Brain pericyte (primary cell): ENCODE measurements around the gene ZNF438.
"Not testable (repeated sequence)": the region's sequence is repeated elsewhere in the genome, so short reads cannot be mapped to it uniquely, and the experiment has no call there.

Experiments
- DNase-seq: peaks from one replicate; pipeline ENCODE4 v3.0.0-alpha.2; 2012; ENCODE audit warnings: low read depth, low spot score

The ZNF438 gene

DNA sequence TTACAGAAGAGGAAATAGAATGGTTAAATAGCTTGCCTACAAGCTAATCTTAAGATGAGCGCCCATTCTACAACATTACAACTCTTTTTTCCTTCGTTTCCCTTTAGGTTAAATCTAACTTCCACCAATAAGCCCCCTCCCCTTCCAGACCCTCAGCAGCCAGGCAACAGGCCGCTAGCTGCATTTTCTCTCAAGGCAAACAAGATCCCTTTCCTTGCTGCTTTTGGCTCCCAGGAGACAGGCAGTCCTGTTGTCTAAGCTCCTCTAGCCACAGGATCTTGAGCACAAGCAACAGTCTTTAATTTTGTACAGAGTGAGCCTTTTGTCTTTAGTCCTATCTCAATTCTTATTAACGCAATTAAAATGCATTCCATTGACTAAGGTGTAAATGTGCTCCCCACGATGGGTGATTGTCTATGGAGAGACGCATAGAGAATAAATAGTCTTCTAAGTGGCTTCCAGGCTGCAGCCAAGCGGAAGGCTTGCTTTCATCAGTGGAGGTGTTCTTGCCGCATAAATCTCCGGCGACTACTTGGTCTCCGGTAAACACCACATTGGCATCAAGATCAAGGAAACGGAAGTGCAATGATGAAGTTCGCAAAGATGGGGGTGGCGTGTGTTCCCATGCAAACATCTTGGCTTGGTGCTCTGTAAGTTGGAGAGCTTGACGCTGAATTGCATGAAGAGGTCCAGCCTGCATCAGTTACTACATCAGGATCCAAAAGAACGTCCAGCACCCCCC, 220.2 kb downstream of the ZNF438 start:
- DNase-seq: no peak

DNA sequence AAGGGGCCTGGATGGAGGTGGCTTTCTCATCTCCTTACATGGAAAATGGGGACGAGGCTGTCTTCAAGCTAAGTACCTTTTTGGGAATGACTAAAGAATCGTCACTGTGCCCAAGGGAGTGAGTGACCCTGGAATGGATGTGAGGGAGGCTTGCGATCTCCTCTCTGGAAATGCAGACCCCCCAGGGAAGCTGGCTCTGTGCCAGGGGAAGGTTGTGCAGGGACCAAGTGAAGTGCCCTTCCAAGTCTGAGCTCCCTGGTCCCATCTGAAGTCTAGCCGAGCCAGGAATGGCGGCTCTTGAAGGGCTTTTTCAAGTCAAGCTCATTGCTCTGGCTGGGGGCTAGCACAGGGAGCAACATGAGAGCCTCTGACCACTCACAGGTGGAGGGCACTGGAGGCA, 221.2 kb downstream of the ZNF438 start:
- DNase-seq: no peak

DNA sequence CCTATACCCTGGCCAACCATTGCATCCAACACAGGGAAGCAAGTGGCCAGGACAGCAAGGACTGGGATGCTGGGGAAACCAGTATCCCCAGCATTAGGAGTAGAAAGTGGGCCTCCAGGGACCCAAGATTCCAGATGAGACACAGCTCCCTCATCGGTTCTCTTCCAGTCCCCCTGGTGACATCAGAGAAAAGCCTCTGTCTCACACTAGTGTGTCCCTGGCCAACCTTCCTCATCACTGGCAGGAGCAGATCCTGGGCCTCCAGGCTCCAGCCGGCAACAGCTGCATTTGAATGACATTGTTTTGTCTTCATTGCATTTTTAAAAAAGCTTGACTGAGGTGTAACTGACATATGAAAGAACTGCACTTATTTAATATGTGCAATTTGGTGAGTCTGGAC, 224.8 kb downstream of the ZNF438 start:
- DNase-seq: no peak

DNA sequence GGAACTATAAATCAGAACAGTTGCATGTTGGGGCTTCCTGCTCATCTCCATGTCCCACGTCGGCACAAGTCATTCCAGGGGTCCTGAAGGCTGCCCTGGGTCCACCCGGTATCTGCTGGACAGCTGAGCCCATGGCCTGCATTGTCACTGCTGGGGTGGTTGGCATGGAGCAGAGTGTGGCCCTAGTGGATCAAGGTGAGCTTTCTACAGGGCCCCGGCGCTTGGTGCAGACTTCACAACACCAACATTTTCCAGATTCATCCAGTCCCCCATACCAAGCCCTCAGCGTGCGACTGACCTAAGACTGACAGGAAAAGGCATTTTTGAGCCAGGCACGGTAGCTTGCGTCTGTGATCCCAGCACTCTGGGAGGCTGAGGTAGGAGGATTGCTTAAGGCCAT, 226.6 kb downstream of the ZNF438 start:
- DNase-seq: no peak

DNA sequence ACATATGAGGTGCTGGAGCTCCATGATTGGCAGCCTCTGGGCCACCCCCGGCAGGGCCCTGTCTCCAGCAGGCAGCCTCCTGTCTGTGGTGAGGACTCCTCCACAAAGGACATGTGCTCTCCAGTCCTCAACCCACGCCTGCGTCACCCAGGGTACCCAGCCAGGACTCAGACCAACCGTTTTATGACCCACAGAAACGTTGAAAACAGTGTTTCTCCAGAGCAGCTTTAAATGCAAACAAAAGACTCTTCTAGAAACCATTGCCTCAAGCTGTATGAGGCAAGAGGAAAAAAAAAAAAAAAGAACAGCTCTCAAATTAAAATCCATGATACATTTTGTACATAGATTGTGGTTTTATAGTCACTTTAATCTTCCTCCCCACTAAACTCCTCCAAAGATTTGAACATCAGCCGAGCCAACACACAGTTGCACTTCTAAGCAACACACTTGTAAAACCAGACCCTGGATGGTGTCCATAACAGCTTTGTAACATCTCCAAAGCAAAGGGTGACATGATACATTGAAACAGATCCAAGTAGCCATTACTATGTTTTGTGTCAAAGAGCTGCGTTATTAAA, 227.1 kb downstream of the ZNF438 start:
- no peak for DNase-seq

DNA sequence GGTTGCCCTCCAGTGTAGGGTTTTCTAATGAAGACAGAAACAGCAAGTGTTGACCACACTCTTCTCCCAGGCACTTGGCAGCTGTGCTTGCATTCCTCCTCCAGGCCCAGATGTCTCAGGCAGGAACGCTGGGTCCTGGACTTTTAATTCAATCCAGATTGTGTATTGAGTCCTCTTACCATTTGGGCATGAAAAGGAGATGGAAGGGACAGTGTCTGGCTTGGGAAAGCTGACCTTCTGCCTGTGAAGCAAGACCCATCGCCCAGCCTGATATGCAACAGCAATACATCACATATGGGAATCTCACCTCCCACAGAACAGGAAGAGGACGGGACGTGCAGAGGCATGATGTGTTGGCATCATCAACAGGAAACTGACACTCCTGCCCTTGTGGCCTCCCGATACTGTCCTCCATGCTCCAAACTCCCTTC, 227.8 kb downstream of the ZNF438 start:
- DNase-seq: peak; percentile 41

DNA sequence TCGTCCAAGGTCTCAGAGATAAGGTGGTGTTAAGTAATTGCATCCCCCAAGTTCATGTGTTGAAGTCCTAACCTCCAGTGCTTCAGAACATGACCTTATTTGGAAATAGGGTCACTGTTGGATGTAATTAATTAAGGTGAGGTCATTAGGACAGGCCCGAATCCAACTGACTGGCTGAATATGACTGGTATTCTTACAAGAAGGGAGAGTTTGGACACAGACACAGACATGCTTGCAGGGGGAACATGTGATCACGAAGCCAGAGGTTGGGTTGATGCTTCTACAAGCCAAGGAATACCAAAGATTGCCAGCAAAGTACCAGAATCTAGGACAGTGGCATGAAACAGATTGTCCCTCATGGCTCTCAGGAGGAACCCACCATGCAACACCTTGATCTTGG, 228.6 kb downstream of the ZNF438 start:
- no peak for DNase-seq

GRCh38 chr10:30800368-30800767, 231.3 kb downstream of the ZNF438 start:
- DNase-seq: no peak

GRCh38 chr10:30798646-30799185, 232.9 kb downstream of the ZNF438 start:
- no peak for DNase-seq

GRCh38 chr10:30795024-30795423, 236.6 kb downstream of the ZNF438 start:
- DNase-seq: not testable (repeated sequence)
